Measurements from ENCODE around the gene SPO11. TPM values are rescaled to one million over a fixed set of nuclear protein-coding genes. Genes with fewer than 3 reads are reported as not detected.

The SPO11 gene
- total and polyA plus RNA-seq, 7 donors: not detected

DNA sequence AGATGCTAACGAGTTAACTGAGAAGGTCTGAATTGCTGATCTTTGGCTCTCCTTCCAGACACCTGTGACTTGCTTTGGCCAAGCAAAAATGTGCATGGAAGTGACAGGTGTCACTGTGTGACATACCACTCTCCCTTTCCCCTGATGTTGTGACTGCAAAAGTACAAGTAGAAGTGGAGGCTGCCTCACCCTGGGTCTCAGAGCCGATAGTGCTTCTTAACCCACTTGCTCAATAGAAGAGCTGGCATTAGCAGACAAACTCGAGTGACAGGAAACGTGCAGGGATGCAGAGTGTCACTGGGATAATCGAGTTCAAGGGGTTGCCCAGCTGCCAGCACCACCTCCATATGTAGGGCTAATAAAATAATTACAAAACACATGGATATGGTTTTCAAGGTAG lies 16.4 kb upstream of the SPO11 start:
- WGBS, 2 donors: 40 to 62% methylated on average over 5 of the region's 5 CpGs
- H3K4me1 ChIP-seq: no peaks in the 10 kb centered on the region
- H3K27ac ChIP-seq: no peak overlapping the region
- TF ChIP-seq POLR2A (IDR thresholded peaks at IDR 0.05): no peak
- no peak for TF ChIP-seq POLR2AphosphoS5 (IDR thresholded peaks at IDR 0.05)
- no peak for TF ChIP-seq CTCF (IDR thresholded peaks at IDR 0.05)
- TF ChIP-seq EP300 (IDR thresholded peaks at IDR 0.05): no peak
- no peak for DNase-seq
- intact Hi-C loops (cut with DNase I): no loop called here
- no peaks in the 10 kb centered on the region for H3K9me3 ChIP-seq
- H3K36me3 ChIP-seq: no peaks in the 10 kb centered on the region
- no peak overlapping the region for H3K4me3 ChIP-seq
- peaks cover 0 to 10% (median 0%) of the 10 kb centered on the region in 3 donors for H3K27me3 ChIP-seq

GRCh38 chr20:57313951-57314350 lies 15.7 kb upstream of the SPO11 start:
- WGBS, 2 donors: 91 to 94% methylated on average over 5 of the region's 5 CpGs
- DNase-seq: no peak
- H3K27me3 ChIP-seq: peaks cover 0 to 7% (median 0%) of the 10 kb centered on the region in 3 donors

DNA sequence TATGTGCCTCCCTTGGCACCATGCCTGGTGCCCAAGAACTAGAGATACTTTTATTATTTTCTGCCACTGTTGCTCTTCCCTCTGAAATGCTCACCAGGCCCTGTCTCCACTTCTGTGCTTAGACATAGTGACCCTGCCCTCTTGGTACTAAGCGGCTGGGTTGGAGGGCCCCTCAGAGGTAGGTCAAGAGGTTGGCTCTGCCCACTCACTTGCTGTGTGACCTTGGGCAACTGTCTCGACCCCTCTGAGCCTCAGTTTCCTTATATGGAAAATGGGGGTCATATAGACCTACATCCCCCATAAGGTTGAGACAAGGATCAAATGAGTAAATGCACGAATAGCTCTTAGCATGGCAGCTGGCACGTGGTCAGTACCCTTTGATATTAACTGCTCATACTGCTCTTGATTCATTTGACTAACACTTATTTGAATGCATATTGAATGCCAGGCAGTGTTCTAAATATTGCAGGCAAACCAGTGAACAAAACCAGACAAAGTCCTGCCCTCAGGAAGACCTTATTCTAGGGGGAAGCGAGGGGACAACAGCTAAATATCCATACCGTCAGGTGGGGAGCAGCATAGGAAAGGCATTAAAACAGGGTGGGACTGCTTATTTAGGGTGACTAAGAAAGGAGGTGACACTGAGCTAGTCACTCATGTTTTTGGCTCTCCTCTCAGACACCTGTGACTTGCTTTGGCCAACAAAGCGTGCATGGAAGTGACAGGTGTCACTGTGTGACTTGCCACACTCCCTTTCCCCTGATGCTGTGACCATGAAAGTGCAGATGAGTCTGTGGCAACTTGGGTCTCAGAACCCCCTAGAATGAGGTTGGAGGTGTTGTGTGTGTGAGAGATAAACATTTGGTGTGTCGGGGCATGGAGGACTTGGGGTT lies 14.3 kb upstream of the SPO11 start:
- WGBS, 2 donors: 76 to 80% methylated on average over 8 of the region's 8 CpGs
- Histone ChIP-seq H3K9me3 (no peaks in the 10 kb centered on the region), H3K27me3 (peaks cover 0 to 3% (median 0%) of the 10 kb centered on the region in 3 donors), H3K27ac (no peak overlapping the region), H3K36me3 (no peaks in the 10 kb centered on the region), H3K4me3 (no peak overlapping the region), H3K4me1 (no peaks in the 10 kb centered on the region)
- no peak for DNase-seq
- intact Hi-C loops (cut with DNase I): no loop called here
- TF ChIP-seq EP300 (IDR thresholded peaks at IDR 0.05) (no peak), POLR2AphosphoS5 (IDR thresholded peaks at IDR 0.05) (no peak), CTCF (IDR thresholded peaks at IDR 0.05) (no peak), POLR2A (IDR thresholded peaks at IDR 0.05) (no peak)

More at GRCh38 chr20:57313951-57314350, 15.7 kb upstream of the SPO11 start:
- Histone ChIP-seq H3K9me3 (no peaks in the 10 kb centered on the region), H3K4me3 (no peak overlapping the region), H3K36me3 (no peaks in the 10 kb centered on the region), H3K27ac (no peak overlapping the region), H3K4me1 (no peaks in the 10 kb centered on the region)
- TF ChIP-seq POLR2AphosphoS5 (IDR thresholded peaks at IDR 0.05) (no peak), CTCF (IDR thresholded peaks at IDR 0.05) (no peak), EP300 (IDR thresholded peaks at IDR 0.05) (no peak), POLR2A (IDR thresholded peaks at IDR 0.05) (no peak)
- intact Hi-C loops (cut with DNase I): no loop called here

GRCh38 chr20:57315976-57316480 lies 13.6 kb upstream of the SPO11 start:
- H3K36me3 ChIP-seq: no peaks in the 10 kb centered on the region
- no peaks in the 10 kb centered on the region for H3K4me1 ChIP-seq
- no peak overlapping the region for H3K27ac ChIP-seq
- H3K27me3 ChIP-seq: peaks cover 0 to 3% (median 0%) of the 10 kb centered on the region in 3 donors
- no peak overlapping the region for H3K4me3 ChIP-seq
- WGBS, 2 donors: 76 to 84% methylated on average over 8 of the region's 8 CpGs
- H3K9me3 ChIP-seq: no peaks in the 10 kb centered on the region
- no peak for TF ChIP-seq POLR2A (IDR thresholded peaks at IDR 0.05)
- no peak for TF ChIP-seq CTCF (IDR thresholded peaks at IDR 0.05)
- TF ChIP-seq POLR2AphosphoS5 (IDR thresholded peaks at IDR 0.05): no peak
- no peak for TF ChIP-seq EP300 (IDR thresholded peaks at IDR 0.05)
- intact Hi-C loops (cut with DNase I): no loop called here
- DNase-seq: no peak
